ENCODE measurements around the gene UNC45B.
"Not testable (repeated sequence)": the region's sequence is repeated elsewhere in the genome, so short reads cannot be mapped to it uniquely, and the experiment has no call there.

Gene UNC45B

GRCh38 chr17:35184274-35184673, 36.7 kb downstream of the UNC45B start:
- no peak for DNase-seq (ENCODE audit: low read depth)
- no peak for TF ChIP-seq CTCF (conservative IDR thresholded peaks at IDR 0.05; ENCODE audit: low read depth, low read length)
- no peak overlapping the region for H3K4me3 ChIP-seq (ENCODE audit: low read length)

- no peak for TF ChIP-seq CTCF (conservative IDR thresholded peaks at IDR 0.05; ENCODE audit: low read depth, low read length)
- no peak overlapping the region for H3K4me3 ChIP-seq (ENCODE audit: low read length)
- DNase-seq (ENCODE audit: low read depth) = no peak
Observed at GRCh38 chr17:35185849-35186248, 38.2 kb downstream of the UNC45B start.

GRCh38 chr17:35187481-35187880, 39.9 kb downstream of the UNC45B start:
- TF ChIP-seq CTCF (conservative IDR thresholded peaks at IDR 0.05; ENCODE audit: low read depth, low read length) = no peak
- H3K4me3 ChIP-seq (ENCODE audit: low read length) = no peak overlapping the region

GRCh38 chr17:35188111-35188510, 40.5 kb downstream of the UNC45B start:
- DNase-seq (ENCODE audit: low read depth) = no peak
- TF ChIP-seq CTCF (conservative IDR thresholded peaks at IDR 0.05; ENCODE audit: low read depth, low read length) = no peak
- H3K4me3 ChIP-seq (ENCODE audit: low read length) = no peak overlapping the region

More at GRCh38 chr17:35187481-35187880, 39.9 kb downstream of the UNC45B start:
- DNase-seq (ENCODE audit: low read depth) = no peak

GRCh38 chr17:35189291-35189690, 41.7 kb downstream of the UNC45B start:
- no peak for TF ChIP-seq CTCF (conservative IDR thresholded peaks at IDR 0.05; ENCODE audit: low read depth, low read length)
- no peak for DNase-seq (ENCODE audit: low read depth)
- no peak overlapping the region for H3K4me3 ChIP-seq (ENCODE audit: low read length)

GRCh38 chr17:35191001-35191695, 43.5 kb downstream of the UNC45B start:
- no peak for TF ChIP-seq CTCF (conservative IDR thresholded peaks at IDR 0.05; ENCODE audit: low read depth, low read length)
- H3K4me3 ChIP-seq (ENCODE audit: low read length) = no peak overlapping the region
- DNase-seq (ENCODE audit: low read depth) = no peak

GRCh38 chr17:35192708-35193107, 45.1 kb downstream of the UNC45B start:
- no peak overlapping the region for H3K4me3 ChIP-seq (ENCODE audit: low read length)
- DNase-seq (ENCODE audit: low read depth) = no peak
- TF ChIP-seq CTCF (conservative IDR thresholded peaks at IDR 0.05; ENCODE audit: low read depth, low read length) = no peak

- not testable (repeated sequence) for H3K4me3 ChIP-seq (ENCODE audit: low read length); DNase-seq (ENCODE audit: low read depth)
Observed at GRCh38 chr17:35194001-35194400, 46.4 kb downstream of the UNC45B start, which contains the start of gene SLC35G3. TSS of gene SLC35G3 (minus strand) at chr17:35194393. CDS start at chr17:35194307, 86 bp downstream.

- H3K4me3 ChIP-seq (ENCODE audit: low read length); DNase-seq (ENCODE audit: low read depth): not testable (repeated sequence)
Observed at GRCh38 chr17:35195062-35195461, 47.4 kb downstream of the UNC45B start.

- not testable (repeated sequence) for DNase-seq (ENCODE audit: low read depth); H3K4me3 ChIP-seq (ENCODE audit: low read length)
Observed at GRCh38 chr17:35202582-35202981, 55.0 kb downstream of the UNC45B start.

Measured in retinal pigment epithelial cell (primary cell).